Stomach (tissue), 9 donors: ENCODE data around the gene EHMT1. TPM values are rescaled to one million over a fixed set of nuclear protein-coding genes. Genes with fewer than 3 reads are reported as not detected.

Experiments
- DNase-seq, 2 donors: peaks; one replicate each; pipeline versions ENCODE4 v3.0.0 to v3.0.0-alpha.2; 2013 to 2019
- H3K27ac ChIP-seq, 5 donors: fragments of 200-600 bp in 4 of 5; sonication (generic) in 4 of 5; one replicate each; pipeline ENCODE4 v1.5.1; 2013 to 2019; ENCODE audit warnings: mild to moderate bottlenecking in 1 of 5, moderate library complexity in 1 of 5
- H3K27me3 ChIP-seq, 3 donors: fragments of 200-600 bp; sonication (generic); one replicate each; pipeline ENCODE4 v1.5.1; 2017 to 2019; ENCODE audit warnings: mixed run types in 1 of 3
- H3K36me3 ChIP-seq, 4 donors: fragments of 200-600 bp; sonication (generic); 1 replicate in 3 of 4; 2 replicates in 1 of 4; pipeline ENCODE4 v1.5.1; 2016 to 2019
- H3K4me1 ChIP-seq, 4 donors: fragments of 200-600 bp; sonication (generic); one replicate each; pipeline ENCODE4 v1.5.1; 2016 to 2019
- H3K4me3 ChIP-seq, 4 donors: fragments of 200-600 bp; sonication (generic) in 3 of 4; one replicate each; pipeline ENCODE4 v1.5.1; 2016 to 2019; ENCODE audit warnings: mild to moderate bottlenecking in 1 of 4
- H3K9me3 ChIP-seq, 4 donors: fragments of 200-600 bp; sonication (generic); one replicate each; pipeline ENCODE4 v1.5.1; 2016 to 2019
- CTCF ChIP-seq, 7 experiments: fragments of 450-650 bp in 4 of 7; fragments of 200-600 bp in 3 of 7; sonication (generic) in 3 of 7; IDR thresholded peaks; one replicate each; pipeline ENCODE4 v1.5.1; 2016 to 2019; ENCODE audit warnings: antibody characterized with exemption in 7 of 7, control low read depth in 2 of 7, mild to moderate bottlenecking in 1 of 7
- EP300 ChIP-seq: sonication (generic); formaldehyde crosslinking; IDR thresholded peaks from one replicate; pipeline ENCODE4 v1.6.1; 2017; ENCODE audit warnings: antibody characterized with exemption
- POLR2A ChIP-seq, 4 donors: fragments of 450-650 bp; IDR thresholded peaks; one replicate each; pipeline ENCODE4 v1.6.1; 2016; ENCODE audit warnings: antibody characterized with exemption in 4 of 4, control low read depth in 2 of 4, mild to moderate bottlenecking in 1 of 4, moderate library complexity in 1 of 4
- POLR2AphosphoS5 ChIP-seq, 3 donors: sonication (generic); formaldehyde crosslinking; IDR thresholded peaks; one replicate each; pipeline ENCODE4 v1.6.1; 2016; ENCODE audit warnings: antibody characterized with exemption in 3 of 3
- WGBS, 5 donors: extraction: QIAGEN DNeasy Blood & Tissue Kit in 3 of 5; methylation state at CpG; one replicate each; pipeline versions ENCODE4 v1.1.5 to v1.1.7; 2013 to 2018; 5-methylcytosine and 5-hydroxymethylcytosine counted together
- intact Hi-C: fragments of 100-400 bp; cut with DNase I; formaldehyde crosslinking; loops from one replicate; pipeline ENCODE4 v1.15.1; 2023; ENCODE audit warnings: low total_unique reads
- polyA plus RNA-seq, 3 donors: library from polyadenylated mRNA; stranded (reverse); fragments of 200-250 nt; gene quantifications; one replicate each; pipeline ENCODE4 v1.2.3, GENCODE V29; 2013
- total RNA-seq, 5 donors: library from RNA; depleted of rRNA; stranded (reverse); fragments of >200 nt; gene quantifications; one replicate each; pipeline versions ENCODE4 v1.1.0 to v1.2.3, GENCODE V29; 2014 to 2016
- donor health status: healthy with polysubstance abuse.
- donor health status: Bipolar disorder and iron deficiency.
- donor health status: healthy.

Gene EHMT1
- total and polyA plus RNA-seq, 8 donors = 23.9 to 419 (median 79.5) TPM

DNA sequence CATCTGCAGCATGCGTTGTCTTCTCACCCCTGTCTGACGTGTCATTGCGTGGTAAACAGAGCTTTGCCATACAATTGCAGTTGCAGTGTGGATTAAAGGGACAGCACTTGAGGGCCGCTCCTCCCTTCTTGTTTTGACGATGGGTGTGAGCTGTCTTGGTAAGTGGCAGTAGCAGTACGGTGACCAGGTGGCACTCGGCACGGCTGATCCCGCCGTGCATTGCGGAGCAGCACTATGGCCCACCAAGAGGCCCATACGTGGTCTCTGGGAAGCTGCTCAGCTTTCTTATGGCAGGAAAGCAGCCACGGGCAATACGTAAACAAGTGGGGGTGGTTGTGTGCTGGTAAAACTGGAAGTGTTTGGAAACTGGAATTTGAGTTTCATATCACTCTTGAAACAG lies 25.1 kb downstream of the EHMT1 start:
- peaks cover 5 to 45% (median 31%) of the 10 kb centered on the region in 4 donors for H3K36me3 ChIP-seq
- 87 to 92% (median 90%) methylated on average over 14 of the region's 14 CpGs for WGBS, 5 donors
- no peak for TF ChIP-seq POLR2A (IDR thresholded peaks at IDR 0.05)
- TF ChIP-seq EP300 = no peak
- no peak for TF ChIP-seq POLR2AphosphoS5 (IDR thresholded peaks at IDR 0.05)
- no peak for TF ChIP-seq CTCF (IDR thresholded peaks at IDR 0.05)

DNA sequence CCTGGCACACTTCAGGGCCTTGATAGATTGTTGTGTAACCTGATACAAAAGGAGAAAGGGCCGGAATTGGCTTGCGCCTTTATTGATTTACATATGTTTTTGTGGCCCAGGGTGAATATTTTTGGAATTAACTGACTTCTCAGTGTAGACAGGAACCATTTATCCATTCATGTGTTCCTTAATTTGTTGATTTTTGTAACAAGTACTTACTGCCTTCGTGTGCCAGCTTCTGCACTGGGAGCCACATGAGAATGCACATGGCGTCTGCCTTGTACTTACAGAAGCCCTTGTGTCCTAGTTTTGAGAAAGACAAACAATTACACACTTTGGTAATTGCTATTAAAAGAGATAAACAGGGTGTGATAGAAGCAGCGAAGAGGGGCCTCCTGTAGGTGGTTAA lies 26.4 kb downstream of the EHMT1 start:
- Histone ChIP-seq H3K27me3 (no peaks in the 10 kb centered on the region), H3K4me3 (no peak overlapping the region), H3K36me3 (peaks cover 5 to 45% (median 31%) of the 10 kb centered on the region in 4 donors), H3K4me1 (peaks cover 0 to 32% (median 15%) of the 10 kb centered on the region in 4 donors), H3K9me3 (no peaks in the 10 kb centered on the region), H3K27ac (no peak overlapping the region)
- intact Hi-C loops = no loop called here
- no peak for TF ChIP-seq EP300
- no peak for TF ChIP-seq POLR2A (IDR thresholded peaks at IDR 0.05)
- TF ChIP-seq POLR2AphosphoS5 (IDR thresholded peaks at IDR 0.05) = no peak
- TF ChIP-seq CTCF (IDR thresholded peaks at IDR 0.05) = no peak
- no peak for DNase-seq
- 81 to 90% (median 88%) methylated on average over 5 of the region's 5 CpGs for WGBS, 5 donors

More for the DNA sequence above, 25.1 kb downstream of the EHMT1 start:
- intact Hi-C loops = no loop called here
- Histone ChIP-seq H3K4me3 (no peak overlapping the region), H3K9me3 (no peaks in the 10 kb centered on the region), H3K27ac (no peak overlapping the region), H3K27me3 (no peaks in the 10 kb centered on the region), H3K4me1 (peaks cover 0 to 45% (median 22%) of the 10 kb centered on the region in 4 donors)
- DNase-seq = no peak

GRCh38 chr9:137646341-137646740 lies 27.5 kb downstream of the EHMT1 start:
- peaks cover 5 to 41% (median 37%) of the 10 kb centered on the region in 4 donors for H3K36me3 ChIP-seq
- no peaks in the 10 kb centered on the region for H3K27me3 ChIP-seq
- WGBS, 5 donors = 87 to 92% (median 88%) methylated on average over 13 of the region's 13 CpGs
- peaks cover 0 to 23% (median 13%) of the 10 kb centered on the region in 4 donors for H3K4me1 ChIP-seq
- intact Hi-C loops = no loop called here
- no peaks in the 10 kb centered on the region for H3K9me3 ChIP-seq
- H3K4me3 ChIP-seq = no peak overlapping the region
- DNase-seq = no peak
- no peak overlapping the region for H3K27ac ChIP-seq
- TF ChIP-seq CTCF (IDR thresholded peaks at IDR 0.05) = no peak
- no peak for TF ChIP-seq POLR2A (IDR thresholded peaks at IDR 0.05)
- no peak for TF ChIP-seq POLR2AphosphoS5 (IDR thresholded peaks at IDR 0.05)
- TF ChIP-seq EP300 = no peak

GRCh38 chr9:137647096-137647714 lies 28.4 kb downstream of the EHMT1 start:
- DNase-seq = no peak
- H3K36me3 ChIP-seq = peaks cover 5 to 50% (median 39%) of the 10 kb centered on the region in 4 donors
- intact Hi-C loops = no loop called here
- H3K27ac ChIP-seq = peak overlapping the region in 2 of 5 donors; percentile 7 to 14
- no peaks in the 10 kb centered on the region for H3K27me3 ChIP-seq
- H3K9me3 ChIP-seq = no peaks in the 10 kb centered on the region
- peaks cover 0 to 20% (median 15%) of the 10 kb centered on the region in 4 donors for H3K4me1 ChIP-seq
- no peak overlapping the region for H3K4me3 ChIP-seq
- WGBS, 5 donors = 68 to 77% (median 74%) methylated on average over 15 of the region's 15 CpGs
- TF ChIP-seq POLR2A (IDR thresholded peaks at IDR 0.05) (no peak), EP300 (no peak), CTCF (IDR thresholded peaks at IDR 0.05) (no peak), POLR2AphosphoS5 (IDR thresholded peaks at IDR 0.05) (no peak)
